Smooth muscle cell of trachea (primary cell): Measurements from ENCODE around the gene LPO. TPM values are rescaled to one million over a fixed set of nuclear protein-coding genes. Genes with fewer than 3 reads are reported as not detected.

Source experiments
- total RNA-seq: library from RNA; depleted of rRNA; stranded (reverse); fragments of >200 nt; gene quantifications from 2 replicates; pipeline ENCODE4 v1.2.1, GENCODE V29; 2014

LPO gene
- not detected in 2 replicates for total RNA-seq

GRCh38 chr17:58238147-58238634 is at the start of gene LPO:
TSS of gene LPO (plus strand) at chr17:58238584. CDS start at chr17:58242980, 4,396 bp downstream.

GRCh38 chr17:58192612-58193011 is 45.8 kb upstream of the LPO start, which contains the start of gene EPX:
TSS of gene EPX (plus strand) at chr17:58192726. CDS start at chr17:58192847, 121 bp downstream.

GRCh38 chr17:58219007-58219788 is 19.2 kb upstream of the LPO start, which contains the start of gene MKS1:
TSS of gene MKS1 (minus strand) at chr17:58219255. CDS start at chr17:58219230, 25 bp downstream.

GRCh38 chr17:58280480-58281217 is 42.3 kb downstream of the LPO start, which contains the start of gene MPO:
TSS of gene MPO (minus strand) at chr17:58280935. CDS start at chr17:58280758, 177 bp downstream.

Other genes with a start within 250 kb of the LPO start
- 309 and 476 TPM in 2 replicates for gene SRSF1, start 231.3 kb upstream of the LPO start, total RNA-seq
- 15.1 and 22.0 TPM in 2 replicates for gene DYNLL2, start 155.2 kb upstream of the LPO start, total RNA-seq
- under 0.01 TPM in 1 of 2 replicates, not detected in the other for gene OR4D1, start 90.2 kb upstream of the LPO start, total RNA-seq
- not detected in 2 replicates for gene OR4D2, start 71.6 kb upstream of the LPO start, total RNA-seq
- gene EPX, start 45.9 kb upstream of the LPO start, total RNA-seq = not detected in 2 replicates
- gene MKS1, start 19.3 kb upstream of the LPO start, total RNA-seq = 13.1 and 19.5 TPM in 2 replicates
- gene MPO, start 42.4 kb downstream of the LPO start, total RNA-seq = 0.15 and 0.17 TPM in 2 replicates
- gene TSPOAP1, start 90.2 kb downstream of the LPO start, total RNA-seq = 0.15 and 0.50 TPM in 2 replicates
- 36.2 and 48.4 TPM in 2 replicates for gene SUPT4H1, start 113.6 kb downstream of the LPO start, total RNA-seq
- gene RNF43, start 178.9 kb downstream of the LPO start, total RNA-seq = under 0.01 TPM in 2 replicates
- gene HSF5, start 249.8 kb downstream of the LPO start, total RNA-seq = under 0.01 TPM in 1 of 2 replicates, not detected in the other